HG02981 (cell line): ENCODE data around the gene JHY.
"Not testable (repeated sequence)": the region's sequence is repeated elsewhere in the genome, so short reads cannot be mapped to it uniquely, and the experiment has no call there.

Experiments
- ATAC-seq: cut with Tn5 transposase; IDR thresholded peaks from one replicate; pipeline ENCODE4 v1.9.1; 2021; ENCODE audit warnings: mild to moderate bottlenecking, moderate library complexity; ENCODE audit not compliant: unreplicated experiment

The JHY gene

GRCh38 chr11:122882189-122882856 lies at the start of gene JHY:
Gene JHY (plus strand): TSS chr11:122882759. CDS start chr11:122885850, 3,091 bp downstream.
- ATAC-seq, result no peak

- ATAC-seq, result no peak
These were observed 48.6 kb upstream of the JHY start for GRCh38 chr11:122833846-122834464.

GRCh38 chr11:122836916-122837315 lies 45.6 kb upstream of the JHY start:
- ATAC-seq, result no peak

GRCh38 chr11:122837528-122838346 lies 44.8 kb upstream of the JHY start:
- no peak for ATAC-seq

DNA sequence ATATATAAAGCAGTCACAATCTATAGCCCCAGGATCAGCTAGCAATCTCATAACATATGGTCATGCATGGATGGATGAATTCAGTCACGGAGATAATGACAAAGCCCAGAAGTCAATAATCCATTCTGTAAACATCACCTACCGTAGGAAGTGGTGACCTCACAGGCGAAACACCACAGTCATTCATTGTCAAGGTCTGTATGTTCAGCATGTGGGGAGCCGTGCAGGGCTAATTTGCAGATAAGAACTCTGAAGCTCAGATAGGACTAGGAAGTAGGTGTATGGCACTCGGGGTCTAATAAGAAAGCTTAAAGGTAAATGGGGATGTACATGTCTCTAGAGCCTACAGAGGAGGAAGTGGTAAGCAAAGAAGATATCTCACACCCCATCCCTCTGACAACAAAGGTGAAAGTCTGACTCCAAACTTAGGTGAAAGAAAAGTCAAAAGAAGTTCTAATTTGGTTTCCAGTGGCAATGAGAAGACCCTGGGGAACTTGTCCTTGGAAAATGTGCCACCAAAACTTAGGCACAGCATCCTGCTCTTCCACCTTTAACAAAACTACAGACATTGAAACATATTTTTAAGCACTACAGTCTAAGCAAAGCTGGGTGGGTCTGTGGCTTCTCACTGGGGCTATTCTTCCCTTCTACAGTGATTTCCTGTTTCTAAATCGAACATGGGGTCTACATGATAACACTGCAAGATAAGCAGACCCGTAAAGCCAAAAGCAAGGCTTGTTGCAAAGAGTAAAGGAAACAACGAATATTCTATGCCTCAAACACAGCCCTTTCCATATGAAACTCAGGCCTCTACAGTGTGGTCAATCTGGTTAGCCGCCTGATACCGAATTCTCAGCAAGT lies 39.0 kb upstream of the JHY start:
- peak; percentile 92 for ATAC-seq

DNA sequence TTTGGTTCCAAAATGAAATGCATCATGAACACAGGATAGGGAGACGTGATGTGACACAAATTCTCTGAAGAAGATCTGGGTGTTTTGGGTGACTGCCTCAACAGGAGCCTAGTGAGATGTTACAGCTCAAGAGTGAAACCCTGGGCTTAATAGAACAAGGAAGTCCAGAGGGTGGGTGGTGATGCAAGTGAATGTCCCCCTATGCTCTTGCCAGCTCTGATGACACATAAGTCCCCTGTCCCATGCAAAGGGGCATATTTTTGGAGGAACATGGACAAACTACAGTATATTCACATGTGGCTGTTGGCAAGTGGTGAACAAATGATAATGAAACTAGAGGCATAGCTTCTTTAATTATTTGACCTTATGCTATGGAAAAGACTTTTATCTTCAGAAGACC lies 35.1 kb upstream of the JHY start:
- ATAC-seq, result no peak

GRCh38 chr11:122848186-122848585 lies 34.4 kb upstream of the JHY start:
- no peak for ATAC-seq

DNA sequence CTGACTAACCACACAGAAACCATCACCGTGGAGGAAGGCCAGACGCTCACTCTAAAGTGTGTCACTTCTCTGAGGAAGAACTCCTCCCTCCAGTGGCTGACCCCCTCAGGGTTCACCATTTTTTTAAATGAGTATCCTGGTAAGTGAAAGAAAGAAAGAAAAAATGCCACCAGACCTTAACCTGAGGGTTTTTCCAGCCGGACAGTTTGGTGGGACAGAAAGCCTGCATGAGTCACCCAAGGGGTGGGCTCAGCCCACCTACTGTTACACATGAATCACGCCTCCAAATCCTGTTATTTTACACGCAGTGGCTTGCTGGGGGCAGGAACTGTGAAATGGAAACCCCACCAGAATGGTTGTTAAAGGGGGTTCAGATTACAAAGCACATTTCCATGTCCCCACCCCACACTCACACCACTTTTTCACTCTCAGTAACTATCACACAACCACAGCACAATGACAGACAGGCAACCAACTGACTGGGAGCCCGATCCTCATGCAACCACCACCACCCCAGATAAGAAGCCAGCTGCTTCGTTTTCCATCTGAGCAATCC lies 32.4 kb upstream of the JHY start:
- no peak for ATAC-seq

- no peak for ATAC-seq
These were observed 31.1 kb upstream of the JHY start for GRCh38 chr11:122851366-122851966.

GRCh38 chr11:122852074-122852795 lies 30.3 kb upstream of the JHY start:
- no peak for ATAC-seq

- ATAC-seq, result no peak
These were observed 29.8 kb upstream of the JHY start for GRCh38 chr11:122852796-122853160.

GRCh38 chr11:122853261-122853660 lies 29.3 kb upstream of the JHY start:
- ATAC-seq, result no peak

- ATAC-seq, result no peak
These were observed 28.6 kb upstream of the JHY start for GRCh38 chr11:122853971-122854446.

GRCh38 chr11:122861631-122862030 lies 20.9 kb upstream of the JHY start:
- ATAC-seq, result no peak

DNA sequence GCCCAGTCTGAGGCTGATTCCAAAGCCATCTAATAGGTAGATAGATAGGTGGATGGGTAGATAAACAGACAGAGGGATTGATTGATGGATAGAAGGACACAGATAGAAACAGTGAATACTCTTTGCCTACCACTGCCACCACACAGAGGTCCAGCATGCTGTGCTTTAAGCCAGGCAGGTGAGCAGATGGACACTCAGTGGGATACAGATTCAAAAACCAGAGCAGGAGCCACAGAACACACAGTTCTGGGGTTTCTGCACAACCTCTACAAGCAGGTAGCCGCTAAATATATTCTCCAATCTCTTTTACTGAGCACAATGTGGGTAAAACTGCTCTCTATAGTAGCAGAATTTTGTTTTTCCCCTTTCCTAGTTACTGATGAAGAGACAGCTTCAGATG lies 20.5 kb upstream of the JHY start:
- no peak for ATAC-seq

- not testable (repeated sequence) for ATAC-seq
These were observed 19.4 kb upstream of the JHY start for GRCh38 chr11:122863154-122863553.

DNA sequence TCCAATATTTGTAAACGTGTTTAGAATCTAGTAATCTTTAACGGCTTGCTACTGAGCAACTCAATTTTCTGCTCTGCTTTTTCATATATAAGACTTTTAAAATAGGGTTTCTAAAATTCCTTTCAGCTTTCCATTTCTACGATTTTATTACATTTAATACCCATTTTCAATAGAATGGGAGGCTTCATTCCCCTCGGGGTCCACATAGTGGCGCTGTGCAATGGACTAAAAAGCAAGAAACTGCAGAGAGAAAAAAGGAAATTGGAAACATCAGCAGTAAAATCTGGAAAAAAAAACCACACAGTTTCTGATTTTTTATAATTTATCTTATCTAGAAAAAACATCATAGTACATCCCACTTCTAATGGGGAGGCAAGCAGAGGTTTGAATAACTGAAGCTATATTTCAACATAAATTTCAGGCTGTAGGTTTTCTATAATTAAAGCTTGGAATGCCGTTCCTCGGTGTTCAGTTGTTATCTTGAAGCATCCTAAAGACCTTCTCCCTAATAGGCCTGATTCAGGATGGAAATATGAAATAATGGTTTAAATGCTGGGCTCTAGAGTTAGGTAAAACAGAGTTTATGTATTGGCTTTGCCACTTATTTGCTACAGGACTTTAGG lies 18.7 kb upstream of the JHY start:
- no peak for ATAC-seq

- no peak for ATAC-seq
These were observed 18.0 kb upstream of the JHY start for GRCh38 chr11:122864386-122865115.
